CD4-positive, alpha-beta T cell (primary cell): ENCODE measurements around the gene FIG4. TPM values are rescaled to one million over a fixed set of nuclear protein-coding genes. Genes with fewer than 3 reads are reported as not detected.
A peak's percentile ranks its signal among the peaks of the same experiment; 100 is the strongest.
"Not testable (repeated sequence)": the region's sequence is repeated elsewhere in the genome, so short reads cannot be mapped to it uniquely, and the experiment has no call there.

Experiments
- ATAC-seq: fragments of 200-7000 bp; cut with Tn5 transposase; one replicate; pipeline ENCODE4 v1.10.0; 2022; ENCODE audit warnings: mild to moderate bottlenecking; ENCODE audit not compliant: poor library complexity
- CTCF ChIA-PET: fragments of 350-600 bp; sonication (Branson Sonifier 250); formaldehyde crosslinking; loops from one replicate; lab custom pipeline; 2021; ENCODE audit warnings: antibody characterized with exemption, inconsistent platforms; lab: Charles Lee
- POLR2A ChIA-PET: fragments of 350-600 bp; sonication (Branson Sonifier 250); formaldehyde crosslinking; loops from one replicate; lab custom pipeline; 2021; ENCODE audit warnings: antibody characterized with exemption, inconsistent platforms; lab: Charles Lee
- DNase-seq, 14 experiments: peaks; one replicate each; pipeline ENCODE4 v3.0.0-alpha.2; 2013 to 2020; ENCODE audit warnings: mixed read lengths in 2 of 14
- H3K27ac ChIP-seq, 2 donors: one replicate each; pipeline versions ENCODE4 v1.5.1 to v1.7.0; 2013; ENCODE audit warnings: low read length in 2 of 2, low read depth in 1 of 2, mild to moderate bottlenecking in 1 of 2
- H3K27me3 ChIP-seq, 2 experiments: 1 replicate in 1 of 2; 2 replicates in 1 of 2; pipeline versions ENCODE4 v1.6.1 to v1.7.0; 2013; ENCODE audit warnings: low read length in 2 of 2, control low read depth in 1 of 2, mild to moderate bottlenecking in 1 of 2, moderate library complexity in 1 of 2; ENCODE audit not compliant: insufficient read depth in 2 of 2, control insufficient read depth in 1 of 2
- H3K36me3 ChIP-seq: one replicate; pipeline ENCODE4 v1.6.1; 2013; ENCODE audit warnings: low read length, control low read depth; ENCODE audit not compliant: insufficient read depth
- H3K4me1 ChIP-seq: one replicate; pipeline ENCODE4 v1.6.1; 2013; ENCODE audit warnings: low read length, control low read depth; ENCODE audit not compliant: insufficient read depth
- H3K4me3 ChIP-seq: one replicate; pipeline ENCODE4 v1.5.1; 2013; ENCODE audit warnings: mild to moderate bottlenecking, low read length, moderate library complexity
- H3K9me3 ChIP-seq, 2 experiments: 1 replicate in 1 of 2; 2 replicates in 1 of 2; pipeline versions ENCODE4 v1.6.1 to v1.7.0; 2013; ENCODE audit warnings: low read length in 2 of 2, mild to moderate bottlenecking in 2 of 2, control low read depth in 1 of 2, moderate library complexity in 1 of 2; ENCODE audit not compliant: control insufficient read depth in 1 of 2, insufficient read depth in 1 of 2
- H3K27ac Mint-ChIP-seq: one replicate; pipeline ENCODE4 v1.8.0; 2020; ENCODE audit warnings: mixed read lengths
- H3K27me3 Mint-ChIP-seq: one replicate; pipeline ENCODE4 v1.8.0; 2021; ENCODE audit warnings: mixed read lengths
- H3K36me3 Mint-ChIP-seq: one replicate; pipeline ENCODE4 v1.8.0; 2021; ENCODE audit warnings: low read depth, mixed read lengths
- H3K4me1 Mint-ChIP-seq: one replicate; pipeline ENCODE4 v1.8.0; 2021; ENCODE audit warnings: low read depth, mixed read lengths
- H3K4me3 Mint-ChIP-seq: one replicate; pipeline ENCODE4 v1.8.0; 2020; ENCODE audit warnings: mild to moderate bottlenecking, mixed read lengths
- H3K9me3 Mint-ChIP-seq: one replicate; pipeline ENCODE4 v1.8.0; 2020; ENCODE audit warnings: mixed read lengths
- intact Hi-C, 2 experiments: fragments of 100-400 bp; cut with DNase I in 1 of 2; cut with micrococcal nuclease in 1 of 2; formaldehyde crosslinking; loops; one replicate each; pipeline versions ENCODE4 v1.15.1 to v1.9.0; 2023 to 2025; cut with DNase I, micrococcal nuclease
- total RNA-seq, 174 experiments: library from RNA in 2 of 174; stranded (reverse) in 2 of 174; gene quantifications; one replicate each; pipeline ENCODE4 v1.2.3 and lab custom pipeline; 2021 to 2026
- TF ChIP-seq, protein P1 (sequence below): fragments of 200-600 bp; IDR thresholded peaks from one replicate; pipeline ENCODE4 v1.8.0; 2022; ENCODE audit warnings: antibody characterized with exemption, mild to moderate bottlenecking

FIG4 gene
- total RNA-seq, 2 experiments from 2014 or later = 3.3 to 4.0 TPM

DNA sequence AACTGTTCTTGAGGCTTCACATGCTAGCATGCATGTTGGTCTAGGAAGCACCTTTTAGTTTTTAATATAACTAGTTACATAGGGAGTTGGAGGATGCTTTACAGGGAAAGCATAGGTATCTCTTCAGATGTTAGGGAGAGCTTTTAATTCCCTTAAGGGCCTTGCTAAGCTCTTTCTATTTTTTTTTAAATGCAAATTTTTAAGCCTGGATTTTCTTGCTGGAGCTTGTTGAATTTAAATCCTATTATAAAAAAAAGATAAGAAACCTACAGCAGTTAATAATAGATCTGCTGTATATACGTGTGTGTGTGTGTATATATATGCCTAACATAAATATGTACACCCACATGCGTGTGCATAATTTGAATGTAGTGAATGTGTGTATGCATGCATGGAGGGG is 79.0 kb downstream of the FIG4 start:
- Mint-ChIP-seq H3K27ac (no peak overlapping the region), H3K9me3 (no peaks in the 10 kb centered on the region), H3K4me3 (no peak overlapping the region), H3K27me3 (no peaks in the 10 kb centered on the region), H3K4me1 (peaks cover 5% of the 10 kb centered on the region), H3K36me3 (peaks cover 59% of the 10 kb centered on the region)
- no peaks in the 10 kb centered on the region for H3K27me3 ChIP-seq
- H3K4me1 ChIP-seq = no peaks in the 10 kb centered on the region
- no peak overlapping the region for H3K4me3 ChIP-seq
- TF ChIP-seq, protein P1, sequence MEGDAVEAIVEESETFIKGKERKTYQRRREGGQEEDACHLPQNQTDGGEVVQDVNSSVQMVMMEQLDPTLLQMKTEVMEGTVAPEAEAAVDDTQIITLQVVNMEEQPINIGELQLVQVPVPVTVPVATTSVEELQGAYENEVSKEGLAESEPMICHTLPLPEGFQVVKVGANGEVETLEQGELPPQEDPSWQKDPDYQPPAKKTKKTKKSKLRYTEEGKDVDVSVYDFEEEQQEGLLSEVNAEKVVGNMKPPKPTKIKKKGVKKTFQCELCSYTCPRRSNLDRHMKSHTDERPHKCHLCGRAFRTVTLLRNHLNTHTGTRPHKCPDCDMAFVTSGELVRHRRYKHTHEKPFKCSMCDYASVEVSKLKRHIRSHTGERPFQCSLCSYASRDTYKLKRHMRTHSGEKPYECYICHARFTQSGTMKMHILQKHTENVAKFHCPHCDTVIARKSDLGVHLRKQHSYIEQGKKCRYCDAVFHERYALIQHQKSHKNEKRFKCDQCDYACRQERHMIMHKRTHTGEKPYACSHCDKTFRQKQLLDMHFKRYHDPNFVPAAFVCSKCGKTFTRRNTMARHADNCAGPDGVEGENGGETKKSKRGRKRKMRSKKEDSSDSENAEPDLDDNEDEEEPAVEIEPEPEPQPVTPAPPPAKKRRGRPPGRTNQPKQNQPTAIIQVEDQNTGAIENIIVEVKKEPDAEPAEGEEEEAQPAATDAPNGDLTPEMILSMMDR = no peak
- no peaks in the 10 kb centered on the region for H3K9me3 ChIP-seq
- ATAC-seq (no peak), DNase-seq (no peak)
- CTCF ChIA-PET = no interaction called here
- H3K27ac ChIP-seq = no peak overlapping the region
- intact Hi-C loops = no loop called here
- POLR2A ChIA-PET = no interaction called here
- H3K36me3 ChIP-seq = peaks cover 15% of the 10 kb centered on the region

- Mint-ChIP-seq H3K36me3 (peaks cover 57% of the 10 kb centered on the region), H3K4me3 (no peak overlapping the region), H3K4me1 (peaks cover 5% of the 10 kb centered on the region), H3K9me3 (no peaks in the 10 kb centered on the region), H3K27me3 (no peaks in the 10 kb centered on the region), H3K27ac (no peak overlapping the region)
- no peaks in the 10 kb centered on the region for H3K4me1 ChIP-seq
- TF ChIP-seq, protein P1 = no peak
- H3K27me3 ChIP-seq = no peaks in the 10 kb centered on the region
- ATAC-seq (no peak), DNase-seq (no peak)
- intact Hi-C loops = no loop called here
- peaks cover 17% of the 10 kb centered on the region for H3K36me3 ChIP-seq
- no peaks in the 10 kb centered on the region for H3K9me3 ChIP-seq
- POLR2A ChIA-PET = interaction anchor here (0.6 kb wide), 1 partner anchor 83 kb away, joined by 3 read pairs; no protein-coding TSS in a partner anchor
- no peak overlapping the region for H3K27ac ChIP-seq
- CTCF ChIA-PET = no interaction called here
- H3K4me3 ChIP-seq = no peak overlapping the region
Measured at GRCh38 chr6:109770779-109771178, 79.7 kb downstream of the FIG4 start.

DNA sequence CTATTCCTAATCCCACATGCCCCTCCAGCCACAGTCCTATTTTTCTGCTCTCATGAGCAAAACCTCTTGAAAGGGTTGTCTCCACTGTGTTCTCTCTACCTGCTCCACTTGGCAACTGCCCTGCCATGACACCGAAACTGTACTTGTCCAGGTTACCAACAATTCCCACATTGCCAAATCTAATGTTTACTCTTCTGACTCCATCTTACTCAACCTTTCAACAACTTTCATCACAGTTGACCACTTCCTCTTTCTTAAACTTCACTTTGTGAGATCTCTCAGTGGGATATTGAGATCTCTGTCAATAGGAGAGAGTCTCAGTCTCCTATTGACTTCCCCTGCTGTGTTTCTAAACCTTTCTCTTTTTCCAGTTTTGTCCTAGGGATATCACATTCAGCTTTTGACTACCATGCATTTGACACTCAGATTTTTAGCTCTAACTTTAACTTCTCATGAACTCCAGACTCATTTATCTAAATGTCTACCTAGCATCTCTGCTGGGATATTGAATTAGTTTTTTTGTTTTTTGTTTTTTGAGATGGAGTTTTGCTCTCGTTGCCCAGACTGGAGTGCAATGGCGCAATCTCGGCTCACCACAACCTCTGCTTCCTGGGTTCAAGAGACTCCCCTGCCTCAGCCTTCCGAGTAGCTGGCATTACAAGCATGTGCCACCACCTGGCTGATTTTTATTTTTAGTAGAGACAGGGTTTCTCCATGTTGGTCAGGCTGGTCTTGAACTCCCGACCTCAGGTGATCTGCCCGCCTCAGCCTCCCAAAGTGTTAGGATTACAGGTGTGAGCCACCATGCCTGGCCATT is 81.1 kb downstream of the FIG4 start:
- peak in 3 of 14 experiments; percentile 7 to 26 (median 24) for DNase-seq
- H3K9me3 Mint-ChIP-seq, H3K27me3 Mint-ChIP-seq, H3K27ac ChIP-seq, H3K27me3 ChIP-seq, CTCF ChIA-PET, intact Hi-C loops, ATAC-seq, H3K4me3 Mint-ChIP-seq, H3K4me3 ChIP-seq, H3K9me3 ChIP-seq, H3K27ac Mint-ChIP-seq, H3K4me1 ChIP-seq, H3K4me1 Mint-ChIP-seq, POLR2A ChIA-PET: not testable (repeated sequence)
- peaks cover 52% of the 10 kb centered on the region for H3K36me3 Mint-ChIP-seq
- H3K36me3 ChIP-seq = peaks cover 17% of the 10 kb centered on the region
